ENCODE results near the gene SLC22A12.
A peak's percentile ranks its signal among the peaks of the same experiment; 100 is the strongest.

Gene SLC22A12

DNA sequence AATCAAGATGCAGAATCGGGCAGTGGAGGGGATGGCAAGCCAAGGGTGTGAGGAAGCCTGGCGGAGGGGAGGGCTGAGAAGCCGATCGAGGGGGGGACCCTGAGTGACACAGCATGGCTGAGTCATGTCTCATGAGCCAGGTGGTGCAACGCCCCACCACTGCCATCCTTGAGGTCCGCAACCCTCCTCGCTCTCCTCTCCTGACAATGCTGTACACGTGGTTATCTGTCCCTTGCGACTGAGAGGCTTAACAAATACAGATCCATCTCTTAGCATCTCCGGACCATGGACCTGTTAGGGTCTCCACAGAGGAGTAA is 14.2 kb downstream of the SLC22A12 start:
- DNase-seq (ENCODE audit: low spot score), result no peak

DNA sequence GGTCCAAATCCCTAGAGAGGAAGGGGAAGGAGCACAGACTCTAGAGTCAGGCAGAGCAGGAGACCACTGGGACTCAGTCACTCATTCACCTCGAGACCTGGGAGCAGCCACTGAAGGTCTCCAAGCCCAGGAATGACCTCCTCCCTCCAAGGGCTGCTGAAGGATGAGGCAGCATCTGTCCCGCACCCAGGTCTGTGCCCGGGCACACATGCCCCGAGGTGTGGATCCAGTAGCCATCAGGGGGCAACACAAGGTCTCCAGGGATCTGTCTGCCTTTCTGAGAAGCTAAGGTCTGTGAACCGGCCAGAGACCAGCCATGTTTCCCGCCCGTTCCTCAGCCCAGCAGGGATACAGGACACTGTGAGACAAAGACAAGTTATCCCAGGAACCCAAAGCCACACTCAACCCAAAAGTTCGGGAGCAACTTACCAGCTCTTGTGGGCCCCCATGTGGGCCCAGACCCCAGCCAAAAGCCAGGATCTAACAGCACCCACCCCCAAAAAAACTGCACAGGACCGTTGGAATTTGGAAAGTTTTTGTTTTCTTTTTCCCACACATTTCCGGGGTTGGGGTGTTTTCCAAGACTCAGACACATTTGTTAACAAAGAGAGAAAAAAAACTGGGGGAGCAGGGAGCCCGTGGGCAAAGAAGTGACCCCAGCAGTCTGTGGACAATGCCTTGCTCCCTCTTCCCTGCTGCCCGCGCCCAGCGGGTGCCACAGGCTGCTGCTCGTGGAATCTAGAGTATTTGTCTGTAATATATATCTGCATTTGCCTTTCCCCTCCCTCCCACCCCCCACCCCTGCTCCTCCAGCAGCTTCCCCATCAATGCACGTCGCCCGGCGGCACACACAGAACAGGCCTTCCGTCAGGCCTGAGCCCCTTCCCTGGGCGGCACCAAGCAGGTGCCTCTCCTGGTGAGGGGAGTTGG is 14.9 kb downstream of the SLC22A12 start:
- no peak for DNase-seq (ENCODE audit: low spot score)

DNA sequence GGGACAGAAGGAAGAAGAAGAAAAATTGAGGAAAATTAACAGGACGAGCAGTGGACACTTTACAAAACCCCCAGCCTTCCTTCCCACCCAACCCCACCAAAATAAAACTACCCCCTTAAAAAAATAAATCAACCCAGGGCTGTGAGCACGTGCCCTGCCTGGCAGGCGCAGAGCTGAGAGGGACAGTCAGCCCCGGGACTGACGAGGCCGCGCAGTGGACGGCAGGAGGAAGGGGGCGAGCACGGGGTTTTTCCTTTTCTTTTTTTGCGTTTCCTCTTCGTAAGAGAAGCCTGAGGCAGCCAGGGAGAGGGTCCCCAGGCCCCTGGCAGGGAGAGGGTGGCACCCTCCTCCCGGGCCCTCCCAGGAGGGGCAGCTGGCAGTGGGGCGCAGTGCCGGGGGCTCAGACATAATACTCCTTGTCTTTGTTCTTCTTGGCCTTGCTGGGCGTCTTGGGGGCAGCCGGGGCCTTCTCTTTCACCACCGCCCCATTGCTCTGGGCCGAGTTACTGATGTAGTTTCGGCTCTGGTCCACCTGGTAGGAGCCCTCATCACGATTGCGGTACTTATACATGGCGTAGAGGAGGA is 15.9 kb downstream of the SLC22A12 start:
- no peak for DNase-seq (ENCODE audit: low spot score)

DNA sequence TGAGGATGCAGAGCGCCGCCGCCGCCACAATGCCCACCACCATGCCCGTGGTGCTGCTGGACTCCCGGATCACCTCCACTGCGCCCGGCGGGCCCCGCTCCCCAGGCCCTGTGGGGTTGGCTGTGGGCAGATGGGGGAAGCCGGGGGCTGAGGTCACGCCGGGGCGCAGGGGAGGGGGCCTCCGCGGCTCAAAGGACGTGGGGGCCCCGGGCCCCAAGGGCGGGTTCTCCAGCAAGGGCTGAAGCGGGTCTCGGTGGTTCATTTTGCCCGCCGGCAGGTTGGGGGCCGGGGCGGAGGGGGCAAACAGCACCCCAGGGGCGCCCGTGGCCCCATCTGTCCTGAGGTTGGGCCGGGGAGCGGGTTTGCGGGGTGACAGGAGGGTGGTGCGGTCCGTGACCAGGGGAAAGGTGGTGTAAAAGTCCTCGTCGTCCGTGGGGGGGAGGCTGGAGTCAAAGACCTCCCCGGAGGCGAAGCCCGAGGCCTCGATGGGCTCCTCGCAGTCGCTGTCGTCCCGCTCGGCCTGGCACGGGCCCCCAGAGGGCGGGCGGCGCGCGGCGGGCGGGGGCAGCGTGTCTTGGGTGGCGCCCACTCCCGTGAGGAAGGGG is 16.5 kb downstream of the SLC22A12 start:
- DNase-seq (ENCODE audit: low spot score), result no peak

DNA sequence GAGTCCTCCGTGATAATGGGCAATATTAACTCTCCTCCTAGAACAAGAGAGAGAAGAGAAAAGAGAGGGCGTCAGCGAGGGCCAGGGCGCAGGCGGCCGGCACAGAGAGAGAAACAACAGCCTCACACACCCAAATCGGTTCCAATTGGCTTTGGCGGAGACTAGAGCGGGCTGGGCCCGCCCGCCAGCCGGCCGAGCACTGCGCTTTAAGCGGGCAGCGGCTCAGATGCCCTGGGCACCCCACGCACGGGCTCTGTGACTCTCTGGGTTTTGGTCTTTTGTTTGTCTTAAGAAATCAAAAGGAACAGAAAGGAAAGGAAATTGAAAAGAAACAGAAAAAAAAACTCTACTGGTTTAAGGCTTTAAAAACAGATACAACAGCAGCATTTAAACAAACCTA is 17.0 kb downstream of the SLC22A12 start:
- DNase-seq (ENCODE audit: low spot score), result no peak

DNA sequence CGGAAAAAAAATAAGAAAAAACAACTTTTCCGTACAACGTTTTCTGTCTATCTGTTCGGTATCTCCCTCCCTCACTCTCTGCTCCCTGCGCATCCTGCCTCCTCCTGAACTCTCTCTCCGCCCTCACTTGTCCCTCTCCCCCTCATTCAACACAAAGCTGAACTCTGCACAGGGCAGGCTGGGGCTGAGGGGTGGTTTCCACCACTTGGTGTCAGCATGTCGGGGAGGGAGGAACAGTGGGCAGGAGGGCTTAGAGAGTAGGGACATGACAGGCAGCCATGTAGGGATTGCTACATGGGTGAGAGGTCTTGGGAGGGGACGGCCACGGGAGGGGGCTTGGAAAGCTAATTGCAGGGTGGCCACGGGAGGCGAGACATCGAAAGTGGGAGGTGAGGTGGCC is 17.6 kb downstream of the SLC22A12 start:
- DNase-seq (ENCODE audit: low spot score), result no peak

DNA sequence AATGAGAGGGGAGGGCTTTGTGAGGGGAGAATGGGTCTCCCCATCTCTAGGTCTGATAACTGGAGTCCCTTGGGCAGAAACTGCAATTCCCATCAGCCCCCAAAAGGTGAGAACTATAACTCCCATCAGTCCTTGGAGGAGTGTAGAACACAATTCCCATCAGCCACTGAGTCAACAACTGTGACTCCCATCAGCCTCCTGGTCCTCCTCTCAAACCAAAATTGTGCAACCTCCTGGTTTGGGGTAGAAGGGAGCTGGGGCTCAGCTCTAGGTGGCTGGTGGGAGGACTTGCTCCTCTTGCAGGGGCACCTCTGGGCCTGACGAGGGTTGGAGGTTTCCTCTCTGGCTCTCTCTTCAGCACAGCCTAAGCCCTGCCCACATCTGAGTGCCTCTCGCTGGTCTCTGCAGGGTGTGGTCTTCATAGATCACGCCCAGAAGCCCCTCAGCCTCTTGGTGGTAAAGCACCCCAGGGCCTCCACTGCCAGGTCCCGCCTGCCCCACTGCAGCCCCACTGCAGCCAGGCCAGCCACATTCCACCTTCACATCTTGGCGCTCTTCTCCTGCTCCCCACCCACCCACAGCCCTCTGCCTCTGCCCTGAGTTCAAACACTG is 18.5 kb downstream of the SLC22A12 start:
- no peak for DNase-seq (ENCODE audit: low spot score)

DNA sequence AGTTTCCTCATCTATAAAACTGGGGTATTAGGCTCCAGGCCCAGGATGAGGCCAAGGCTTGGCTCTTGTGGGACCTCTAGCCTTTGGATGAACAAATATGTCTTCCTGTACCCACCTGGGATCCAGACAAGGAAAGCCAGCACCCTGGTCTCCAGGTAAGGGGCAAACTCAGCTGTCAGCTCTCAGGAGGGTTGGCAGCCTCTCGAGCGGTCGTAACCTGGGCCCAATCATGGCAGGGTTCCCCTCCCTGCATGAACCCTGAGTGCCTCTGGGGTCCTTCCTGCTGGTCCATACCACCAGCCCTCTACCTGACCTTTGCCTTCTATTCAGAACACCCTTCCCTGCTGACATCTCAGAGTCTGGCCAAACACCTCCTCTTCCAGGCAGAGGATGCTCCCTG is 19.6 kb downstream of the SLC22A12 start:
- no peak for DNase-seq (ENCODE audit: low spot score)

DNA sequence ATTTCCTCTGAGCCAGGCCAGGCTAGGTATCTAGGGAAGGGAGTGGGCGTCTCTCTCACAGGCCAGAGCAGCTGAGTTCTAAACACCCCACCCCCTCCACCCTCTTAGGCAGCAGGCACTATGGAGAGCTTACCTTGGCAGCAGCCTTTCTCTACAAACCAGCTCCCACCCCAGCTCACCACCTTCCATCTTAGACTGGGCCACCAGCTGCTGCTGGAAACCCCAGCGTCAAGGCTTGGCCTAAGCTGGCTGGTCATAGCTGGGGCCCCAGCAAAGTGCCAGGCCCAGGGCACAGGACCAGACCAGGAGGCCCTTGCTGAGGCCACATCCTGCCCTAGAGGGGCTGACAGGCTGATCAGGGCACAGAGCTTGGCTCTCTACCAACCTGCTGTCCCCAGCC is 20.2 kb downstream of the SLC22A12 start:
- no peak for DNase-seq (ENCODE audit: low spot score)

DNA sequence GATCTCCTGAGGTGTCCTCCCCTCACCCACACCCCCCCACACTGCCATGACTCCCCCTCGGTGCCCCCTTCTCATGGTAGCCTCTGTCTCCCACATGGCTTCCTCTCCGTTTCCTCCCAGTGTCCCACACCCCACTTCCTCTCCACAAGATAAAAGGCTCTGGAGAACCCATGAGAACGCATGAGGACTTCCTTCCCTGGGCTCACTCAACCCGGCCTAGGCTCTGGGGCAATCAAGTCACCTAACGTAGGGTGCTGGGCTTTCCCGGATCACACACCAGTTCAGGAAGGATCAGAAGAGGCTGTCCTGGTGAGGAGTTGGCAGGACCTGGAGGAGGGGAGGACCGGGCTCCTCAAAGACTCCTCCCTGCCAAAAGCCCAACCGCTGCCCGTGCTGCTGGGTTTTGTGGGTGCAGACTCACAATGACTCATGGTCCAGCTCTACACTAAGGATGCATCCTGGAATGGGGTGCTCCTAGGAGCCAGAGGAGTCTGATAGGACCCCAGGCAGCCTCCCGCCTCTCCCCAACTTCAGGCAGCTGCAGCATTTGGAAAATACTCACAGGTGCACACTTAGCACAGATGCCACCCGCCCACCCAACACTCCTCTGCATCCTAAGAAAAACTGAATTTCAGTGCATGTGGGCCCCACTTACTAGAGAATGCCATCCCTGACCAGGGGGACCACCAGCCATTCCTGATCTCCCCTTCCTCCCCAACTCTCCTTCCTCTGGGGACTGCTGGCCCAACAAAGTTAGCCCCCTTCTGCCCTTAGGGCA is 21.0 kb downstream of the SLC22A12 start:
- DNase-seq (ENCODE audit: low spot score), result no peak

DNA sequence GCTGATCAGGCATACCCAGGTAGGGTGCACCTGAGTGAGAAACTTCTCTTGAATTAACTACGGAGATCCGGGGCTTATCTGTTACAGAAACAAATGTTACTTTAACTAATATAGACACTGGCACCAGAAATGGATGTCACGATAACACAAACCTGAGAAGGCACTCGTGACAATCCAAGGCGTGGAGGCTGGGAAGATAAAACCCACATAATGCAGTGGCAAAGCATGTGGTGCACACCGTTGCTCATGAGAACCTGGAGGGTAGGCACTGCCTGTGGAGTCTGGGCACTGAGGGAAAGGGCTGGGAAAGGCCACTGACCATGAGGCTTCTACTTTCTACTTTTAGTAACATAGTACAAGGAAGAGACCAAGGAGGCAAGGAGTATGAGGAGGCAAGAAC is 22.6 kb downstream of the SLC22A12 start:
- no peak for DNase-seq (ENCODE audit: low spot score)

DNA sequence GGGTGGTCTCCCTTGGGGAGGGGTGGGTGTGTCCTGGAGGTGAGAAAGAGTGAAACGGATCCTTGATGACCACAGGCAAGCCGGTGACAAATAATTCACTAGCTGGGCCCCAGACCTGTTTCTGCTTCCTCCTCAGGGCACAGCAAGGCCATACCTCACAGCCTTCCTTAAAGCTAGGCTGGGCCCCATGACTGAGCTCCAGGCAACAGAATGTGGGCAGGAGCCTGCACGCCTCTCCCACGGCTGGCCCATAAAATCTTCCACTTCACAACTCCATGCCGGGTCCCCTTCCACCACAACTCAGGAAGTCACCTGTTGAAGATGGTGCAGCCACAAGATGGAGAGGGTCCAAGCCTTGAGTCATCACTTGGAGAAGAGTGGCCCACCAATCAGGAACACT is 23.9 kb downstream of the SLC22A12 start:
- DNase-seq (ENCODE audit: low spot score), result no peak

DNA sequence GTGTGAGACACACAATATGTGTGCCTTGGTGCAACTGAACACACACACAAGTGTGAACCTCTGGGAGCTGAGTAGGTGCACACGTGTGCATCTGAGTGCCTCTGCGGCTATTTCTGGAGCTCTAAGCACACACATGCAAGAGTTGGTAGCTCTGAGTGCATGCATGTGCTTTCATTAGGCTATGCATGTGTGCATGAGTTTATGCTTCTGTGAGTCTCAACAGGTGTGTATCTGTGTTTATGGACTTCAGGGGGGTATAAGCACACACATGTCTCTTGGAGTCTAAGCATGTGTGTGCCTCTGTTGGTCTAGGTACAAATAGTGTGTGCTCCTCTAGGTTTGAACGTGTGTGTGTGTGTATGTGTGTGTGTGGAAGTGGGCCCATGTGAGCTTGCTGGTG is 25.8 kb downstream of the SLC22A12 start:
- no peak for DNase-seq (ENCODE audit: low spot score)

DNA sequence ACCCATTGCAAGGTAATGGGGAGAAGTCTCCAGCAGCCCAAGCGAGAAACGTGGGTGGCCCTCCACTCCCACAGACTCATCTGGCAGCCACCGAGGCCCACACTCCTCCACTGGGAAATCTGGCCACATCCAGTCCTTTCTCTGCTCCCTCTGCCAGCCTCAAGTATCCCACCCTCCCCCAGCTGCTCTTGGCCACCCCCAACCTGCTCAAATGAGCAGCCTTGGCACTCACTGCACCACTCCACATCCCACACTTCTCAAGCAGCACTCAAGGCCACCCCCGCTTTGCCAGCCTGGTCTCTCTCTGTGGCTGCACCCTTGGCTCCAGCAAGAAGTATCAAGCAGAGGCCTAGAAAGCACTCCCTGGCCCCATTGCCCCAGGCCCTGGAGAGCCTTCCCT is 28.2 kb downstream of the SLC22A12 start:
- DNase-seq (ENCODE audit: low spot score), result no peak

DNA sequence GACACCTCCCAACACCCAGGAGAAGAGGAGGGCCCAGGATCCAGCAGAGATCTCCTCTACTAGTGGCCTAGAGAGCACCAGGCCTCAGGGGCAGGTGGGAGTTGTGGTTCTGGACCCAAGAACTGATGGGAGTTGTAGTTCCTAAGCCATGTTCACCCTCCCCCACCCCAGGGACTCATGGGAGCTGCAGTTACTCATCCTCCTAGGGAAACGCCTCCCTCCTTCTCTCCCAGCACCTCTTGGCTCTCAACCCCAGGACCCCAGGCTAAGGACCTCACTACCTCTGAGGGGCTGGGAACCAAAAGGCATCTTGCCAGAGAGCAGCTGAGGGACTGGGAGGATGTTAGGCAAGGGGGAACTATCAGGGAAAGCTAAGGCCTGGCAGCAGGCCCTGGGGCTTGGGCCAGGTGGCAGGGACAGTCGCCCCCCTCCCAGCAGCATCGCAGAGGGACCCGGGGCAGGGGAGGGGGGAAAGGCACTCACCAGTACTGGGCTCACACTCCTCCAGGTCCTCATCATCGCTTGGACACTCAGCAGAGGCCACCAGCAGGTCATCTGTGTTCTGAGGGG is 28.9 kb downstream of the SLC22A12 start:
- DNase-seq (ENCODE audit: low spot score), result peak; percentile 5

DNA sequence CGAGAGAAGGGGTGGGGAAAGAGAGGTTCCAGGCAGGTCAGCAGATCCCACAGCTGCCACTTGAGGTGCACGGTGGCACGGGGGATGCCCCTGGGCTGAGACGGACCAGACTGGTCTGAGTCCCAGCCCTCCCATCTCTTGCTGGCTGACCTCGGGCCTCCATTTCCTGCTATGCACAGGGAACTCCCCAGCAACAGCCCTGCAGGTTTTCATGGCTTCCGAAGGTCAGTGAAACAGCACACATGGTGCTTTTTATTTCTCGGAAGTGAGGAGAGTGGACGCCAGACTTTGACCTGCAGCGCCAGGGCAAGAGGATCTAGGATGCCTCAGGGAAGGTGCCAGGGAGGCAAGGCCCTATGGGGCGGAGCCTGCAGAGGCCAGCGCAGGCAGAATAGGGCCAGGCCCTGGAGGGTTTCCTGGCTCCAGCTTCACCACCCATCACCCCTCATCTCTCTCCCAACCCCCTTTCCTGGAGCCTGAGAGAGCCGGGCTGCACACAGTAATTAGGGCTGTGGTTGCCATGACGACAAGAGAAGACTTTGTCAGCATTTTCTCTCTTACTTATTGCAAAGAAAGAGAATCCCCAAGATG is 29.5 kb downstream of the SLC22A12 start:
- no peak for DNase-seq (ENCODE audit: low spot score)

DNA sequence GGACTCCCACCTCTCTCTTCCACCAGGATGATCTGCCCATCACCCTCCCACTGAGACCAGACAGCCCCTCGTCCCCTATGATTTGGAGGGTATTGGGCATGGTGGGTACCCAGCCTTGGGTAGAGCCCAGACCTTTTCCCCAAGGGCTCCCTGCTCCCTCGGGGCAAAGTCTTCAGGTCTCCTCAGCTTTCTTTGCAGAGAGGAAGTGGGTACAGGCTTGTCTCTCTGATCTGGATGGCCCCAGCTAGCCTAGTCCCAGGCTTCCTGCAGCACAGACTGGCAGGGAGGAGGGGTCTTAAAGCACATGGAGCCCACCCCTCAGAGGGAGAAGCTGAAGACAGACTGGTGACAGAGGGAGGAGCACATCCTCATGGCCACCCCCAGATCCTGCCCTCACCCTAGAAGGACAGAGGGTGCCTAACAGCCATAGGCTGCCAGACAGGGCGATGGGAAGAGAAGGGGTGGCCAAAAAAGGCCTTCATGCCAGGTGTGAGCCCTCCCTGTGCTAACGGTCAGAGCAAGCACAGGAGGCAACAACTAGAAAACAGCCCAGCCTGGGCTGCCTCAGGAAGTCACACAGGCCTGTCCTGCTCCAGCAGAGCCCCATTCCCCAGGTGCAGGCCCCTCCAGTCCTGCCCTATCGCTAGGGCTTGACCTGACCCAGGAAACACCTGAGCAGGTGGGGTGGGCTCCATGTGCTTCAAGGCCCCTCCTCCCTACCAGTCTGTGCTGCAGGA is 30.4 kb downstream of the SLC22A12 start:
- no peak for DNase-seq (ENCODE audit: low spot score)

DNA sequence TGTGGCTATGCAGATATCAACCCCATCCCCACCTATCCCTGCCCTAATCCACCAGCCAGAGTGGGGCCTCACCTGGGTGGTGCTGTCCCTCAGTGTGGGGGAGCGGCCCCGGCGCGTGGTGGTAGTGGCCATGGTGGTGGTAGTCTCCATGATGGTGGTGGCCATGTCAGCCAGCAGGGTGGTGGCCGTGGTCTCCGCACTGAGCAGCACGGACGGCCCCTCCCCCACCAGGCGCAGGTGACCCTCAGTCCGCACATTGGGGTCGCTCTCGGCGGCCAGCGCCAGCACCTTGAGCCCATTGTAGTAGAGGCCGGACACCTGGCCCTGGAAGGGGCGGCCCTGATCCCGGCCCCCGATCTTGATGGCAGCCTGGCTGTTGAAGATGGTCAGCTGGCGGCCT is 31.7 kb downstream of the SLC22A12 start:
- DNase-seq (ENCODE audit: low spot score), result no peak

DNA sequence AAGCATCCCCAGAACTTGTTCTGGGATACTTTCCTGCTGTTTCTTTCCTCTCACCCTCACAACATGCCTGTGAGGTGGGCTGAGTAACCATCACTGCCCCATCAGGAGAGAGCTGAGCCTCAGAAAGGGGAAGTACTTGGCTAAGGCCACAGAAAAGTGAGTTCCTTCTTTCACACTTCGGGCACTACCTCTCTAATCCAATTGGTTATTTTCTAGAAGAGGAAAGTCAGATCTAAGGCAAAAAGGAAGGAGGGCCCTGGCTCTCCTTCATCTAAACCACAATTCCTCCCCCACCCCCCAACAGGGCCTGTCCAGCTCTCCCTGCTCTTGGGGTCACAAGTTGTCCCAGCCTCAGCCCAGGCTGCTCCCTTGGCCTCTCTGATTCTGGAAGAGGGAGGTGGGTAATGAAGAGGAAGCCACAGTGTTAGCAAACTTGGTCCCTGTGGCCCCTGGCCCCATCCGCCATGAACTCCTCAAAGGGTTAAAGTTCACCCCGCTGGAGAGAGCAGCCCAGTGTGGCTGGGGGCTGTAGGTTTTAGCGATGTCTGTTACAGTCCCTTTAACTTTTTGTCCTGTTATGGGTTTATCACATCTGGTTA is 34.0 kb downstream of the SLC22A12 start:
- no peak for DNase-seq (ENCODE audit: low spot score)

DNA sequence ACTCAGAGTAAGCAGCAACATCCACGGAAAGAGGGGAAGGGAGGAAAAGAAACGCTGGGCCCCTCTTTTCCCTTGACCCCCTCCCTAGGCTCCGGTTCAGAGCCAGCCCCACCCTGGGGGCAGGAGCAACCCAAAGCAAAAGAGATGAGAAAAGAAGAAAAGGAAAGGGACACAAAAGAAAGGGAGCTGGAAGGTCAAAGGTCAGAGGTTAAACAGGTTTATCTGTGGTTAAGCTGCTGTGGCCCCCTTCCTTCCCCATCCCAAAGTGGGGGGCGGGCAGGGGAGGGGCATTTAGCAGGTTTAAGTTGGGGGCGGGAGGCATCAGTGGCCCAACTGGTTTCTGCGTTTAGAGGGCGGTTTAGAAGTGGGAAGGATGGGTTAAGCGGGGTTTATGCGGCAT is 35.6 kb downstream of the SLC22A12 start:
- no peak for DNase-seq (ENCODE audit: low spot score)

All from activated CD4-positive, alpha-beta T cell treated with anti-CD3 and anti-CD28 coated beads, Interleukin-2, Interleukin-4, amounts not matched to agents 100 ng/mL and 50 ng/mL, durations not matched to agents 16 hours and 8 hours (primary cell).